AG10803 (cell line): Measurements from ENCODE around the gene EXOC4.

Experiments
- DNase-seq: peaks from one replicate; pipeline ENCODE4 v3.0.0; 2010; ENCODE audit warnings: low read depth
- H3K4me3 ChIP-seq: 2 replicates; pipeline ENCODE4 v1.5.1; 2011; ENCODE audit warnings: mild to moderate bottlenecking, low read length, control low read depth
- CTCF ChIP-seq: conservative IDR thresholded peaks from 2 replicates; pipeline ENCODE4 v1.5.1; 2011; ENCODE audit warnings: mild to moderate bottlenecking, low read length, control low read depth, inconsistent platforms

The EXOC4 gene

GRCh38 chr7:133739817-133740216 is 486.9 kb downstream of the EXOC4 start:
- H3K4me3 ChIP-seq = no peak overlapping the region
- TF ChIP-seq CTCF = no peak
- no peak for DNase-seq

- TF ChIP-seq CTCF = no peak
- no peak overlapping the region for H3K4me3 ChIP-seq
- no peak for DNase-seq
Measured at GRCh38 chr7:133741078-133741477, 488.2 kb downstream of the EXOC4 start.

GRCh38 chr7:133741703-133742102 is 488.8 kb downstream of the EXOC4 start:
- DNase-seq = no peak
- no peak overlapping the region for H3K4me3 ChIP-seq
- no peak for TF ChIP-seq CTCF

GRCh38 chr7:133742709-133743538 is 490.0 kb downstream of the EXOC4 start:
- peak; percentile 74 for TF ChIP-seq CTCF
- peak; percentile 36 for DNase-seq

GRCh38 chr7:133744451-133744850 is 491.6 kb downstream of the EXOC4 start:
- DNase-seq = no peak
- TF ChIP-seq CTCF = no peak
- no peak overlapping the region for H3K4me3 ChIP-seq

More at GRCh38 chr7:133742709-133743538, 490.0 kb downstream of the EXOC4 start:
- H3K4me3 ChIP-seq = no peak overlapping the region

GRCh38 chr7:133746305-133746704 is 493.4 kb downstream of the EXOC4 start:
- no peak overlapping the region for H3K4me3 ChIP-seq
- TF ChIP-seq CTCF = no peak
- DNase-seq = no peak

- no peak for TF ChIP-seq CTCF
- no peak for DNase-seq
- H3K4me3 ChIP-seq = no peak overlapping the region
Measured at GRCh38 chr7:133746847-133747246, 494.0 kb downstream of the EXOC4 start.
